Type B pancreatic cell (in vitro differentiated cells): Measurements from ENCODE around the gene PAFAH2. TPM values are rescaled to one million over a fixed set of nuclear protein-coding genes. Genes with fewer than 3 reads are reported as not detected.

Source experiments
- DNase-seq: peaks from one replicate; pipeline ENCODE4 v3.0.0; 2021; ENCODE audit warnings: mixed read lengths; ENCODE audit not compliant: unreplicated experiment; ENCODE audit errors: extremely low spot score
- H3K27ac Mint-ChIP-seq: 2 replicates; pipeline ENCODE4 v1.8.0; 2021; ENCODE audit warnings: mild to moderate bottlenecking, mixed read lengths
- H3K27me3 Mint-ChIP-seq: 2 replicates; pipeline ENCODE4 v1.8.0; 2021; ENCODE audit warnings: mixed read lengths
- H3K36me3 Mint-ChIP-seq: 2 replicates; pipeline ENCODE4 v1.8.0; 2021; ENCODE audit warnings: mixed read lengths
- H3K4me1 Mint-ChIP-seq: one replicate; pipeline ENCODE4 v1.8.0; 2021; ENCODE audit warnings: mixed read lengths; ENCODE audit not compliant: unreplicated experiment
- H3K4me3 Mint-ChIP-seq: 2 replicates; pipeline ENCODE4 v1.8.0; 2021; ENCODE audit warnings: mild to moderate bottlenecking, mixed read lengths
- H3K9me3 Mint-ChIP-seq: 2 replicates; pipeline ENCODE4 v1.8.0; 2021; ENCODE audit warnings: mixed read lengths
- total RNA-seq: library from RNA; stranded (reverse); gene quantifications from 2 replicates; pipeline ENCODE4 v1.2.1, GENCODE V29; 2021; ENCODE audit warnings: low replicate concordance
- TF ChIP-seq, protein P1 (sequence below): fragments of 200-600 bp; sonication (generic); conservative IDR thresholded peaks from 2 replicates; pipeline ENCODE4 v1.5.0; 2021; ENCODE audit warnings: antibody characterized with exemption, mild to moderate bottlenecking

PAFAH2 gene
- total RNA-seq, 1 donor from 2014 or later, result 16.7 TPM

DNA sequence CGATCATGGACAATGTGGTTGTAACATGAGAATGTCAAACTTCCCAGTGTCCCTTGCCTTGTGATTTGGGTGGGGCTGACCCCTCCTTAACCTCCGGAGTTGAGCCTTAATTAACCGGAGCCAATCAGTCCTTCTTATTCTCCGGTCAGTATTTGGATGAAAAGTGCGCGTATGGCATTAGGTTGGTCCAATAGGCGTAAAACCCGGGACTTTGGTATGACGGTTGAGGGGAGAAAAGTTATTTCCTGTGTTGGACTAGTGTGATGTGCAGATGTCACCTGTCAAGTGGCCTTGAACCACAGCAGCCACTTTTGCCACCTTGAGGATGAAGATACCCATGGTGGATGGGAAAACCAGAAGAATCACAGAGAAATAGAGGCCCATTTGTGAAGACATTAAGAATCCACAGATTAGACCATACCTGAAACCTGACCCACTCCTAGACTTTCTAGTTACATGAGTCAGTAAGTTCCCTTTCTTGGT lies 5.1 kb downstream of the PAFAH2 start:
- Mint-ChIP-seq H3K27me3 (no peaks in the 10 kb centered on the region), H3K36me3 (no peaks in the 10 kb centered on the region), H3K9me3 (no peaks in the 10 kb centered on the region), H3K4me3 (no peak overlapping the region), H3K27ac (no peak overlapping the region), H3K4me1 (peaks cover 26% of the 10 kb centered on the region)
- no peak for DNase-seq
- TF ChIP-seq, protein P1, sequence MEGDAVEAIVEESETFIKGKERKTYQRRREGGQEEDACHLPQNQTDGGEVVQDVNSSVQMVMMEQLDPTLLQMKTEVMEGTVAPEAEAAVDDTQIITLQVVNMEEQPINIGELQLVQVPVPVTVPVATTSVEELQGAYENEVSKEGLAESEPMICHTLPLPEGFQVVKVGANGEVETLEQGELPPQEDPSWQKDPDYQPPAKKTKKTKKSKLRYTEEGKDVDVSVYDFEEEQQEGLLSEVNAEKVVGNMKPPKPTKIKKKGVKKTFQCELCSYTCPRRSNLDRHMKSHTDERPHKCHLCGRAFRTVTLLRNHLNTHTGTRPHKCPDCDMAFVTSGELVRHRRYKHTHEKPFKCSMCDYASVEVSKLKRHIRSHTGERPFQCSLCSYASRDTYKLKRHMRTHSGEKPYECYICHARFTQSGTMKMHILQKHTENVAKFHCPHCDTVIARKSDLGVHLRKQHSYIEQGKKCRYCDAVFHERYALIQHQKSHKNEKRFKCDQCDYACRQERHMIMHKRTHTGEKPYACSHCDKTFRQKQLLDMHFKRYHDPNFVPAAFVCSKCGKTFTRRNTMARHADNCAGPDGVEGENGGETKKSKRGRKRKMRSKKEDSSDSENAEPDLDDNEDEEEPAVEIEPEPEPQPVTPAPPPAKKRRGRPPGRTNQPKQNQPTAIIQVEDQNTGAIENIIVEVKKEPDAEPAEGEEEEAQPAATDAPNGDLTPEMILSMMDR, result no peak

DNA sequence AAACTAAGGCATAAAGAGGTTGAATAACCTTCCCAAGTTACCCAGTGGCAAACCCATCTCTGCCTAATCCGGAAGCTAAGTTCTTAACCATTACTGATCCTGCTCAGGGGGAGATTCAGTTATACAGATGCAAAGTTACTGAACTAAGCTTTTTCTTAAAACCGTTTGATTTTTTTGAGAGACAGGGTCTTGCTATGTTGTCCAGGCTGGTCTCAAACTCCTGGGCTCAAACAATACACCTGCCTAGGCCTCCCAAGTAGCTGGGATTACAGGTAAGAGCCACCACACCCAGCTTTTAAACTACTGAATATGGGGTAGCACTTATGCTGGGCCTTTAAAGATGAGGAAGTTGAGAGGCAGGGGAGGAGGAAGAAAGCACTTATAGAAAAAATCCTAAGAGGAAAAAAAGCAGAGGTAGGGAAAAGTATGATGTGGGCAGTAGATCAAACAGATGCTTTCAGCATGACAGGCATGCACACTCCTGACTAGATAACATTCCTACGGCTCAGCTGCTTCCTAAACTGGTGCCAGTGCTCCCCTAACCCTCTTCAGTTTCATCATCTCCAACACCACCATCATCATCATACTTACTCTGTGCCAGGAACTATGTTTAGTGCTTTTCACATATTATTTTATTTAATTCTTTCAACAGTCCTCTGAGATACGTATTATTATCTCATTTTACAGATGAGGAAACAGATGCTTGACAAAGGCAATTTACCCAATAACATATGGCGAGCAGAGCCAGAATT lies 5.8 kb downstream of the PAFAH2 start:
- Mint-ChIP-seq H3K27ac (no peak overlapping the region), H3K27me3 (no peaks in the 10 kb centered on the region), H3K9me3 (no peaks in the 10 kb centered on the region), H3K4me1 (peaks cover 24% of the 10 kb centered on the region), H3K4me3 (no peak overlapping the region), H3K36me3 (peaks cover 3% of the 10 kb centered on the region)
- DNase-seq, result no peak
- TF ChIP-seq, protein P1, result no peak

DNA sequence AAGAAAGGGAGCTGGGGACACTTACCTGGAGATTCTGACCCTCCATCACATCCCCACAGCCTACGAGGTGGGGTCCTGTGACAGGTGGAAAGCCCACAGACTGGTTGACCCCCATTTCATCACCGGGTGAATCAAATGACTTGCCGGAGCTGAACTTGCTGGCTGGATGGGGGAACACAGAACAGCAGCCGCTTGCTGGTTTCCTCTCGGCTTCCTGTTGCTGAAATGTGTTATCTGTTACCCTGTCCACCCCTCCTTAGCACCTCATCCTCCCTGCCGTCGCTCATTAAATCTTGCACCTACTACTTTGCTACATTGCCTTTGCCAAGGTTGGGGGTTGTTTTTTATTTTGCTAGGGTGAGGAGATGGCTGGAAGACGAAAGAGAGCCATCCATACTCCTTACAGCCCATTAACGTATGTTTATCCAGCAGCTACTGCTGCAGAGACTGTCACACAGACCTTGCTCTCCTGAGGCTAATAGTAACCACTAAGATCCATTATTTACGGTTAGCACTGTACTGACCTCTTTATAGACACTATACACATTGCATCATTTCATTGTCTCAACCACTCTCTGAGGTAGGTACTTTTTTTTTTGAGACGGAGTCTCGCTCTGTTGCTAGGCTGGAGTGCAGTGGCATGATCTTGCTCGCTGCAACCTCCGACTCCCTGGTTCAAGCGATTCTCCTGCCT lies 7.0 kb downstream of the PAFAH2 start:
- Mint-ChIP-seq H3K4me3 (no peak overlapping the region), H3K27me3 (no peaks in the 10 kb centered on the region)

DNA sequence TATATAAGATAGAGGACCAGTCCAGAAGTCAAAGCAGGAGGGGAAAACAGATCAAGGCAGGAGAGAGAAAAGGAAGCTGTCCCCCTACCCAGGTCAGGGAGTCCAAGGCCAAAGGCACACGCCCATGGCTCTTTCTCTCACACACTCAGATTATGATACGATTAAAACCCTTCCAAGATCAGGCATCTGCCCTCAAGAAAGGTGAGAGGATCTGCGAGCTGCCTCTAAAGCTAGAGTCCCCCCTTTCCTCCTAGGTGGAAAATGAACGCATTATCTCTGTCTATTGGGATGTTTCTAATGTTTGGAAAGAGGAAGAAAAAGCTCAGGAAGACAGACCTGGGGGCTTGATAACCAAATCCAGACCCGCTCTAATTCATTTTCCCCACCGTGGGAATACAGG lies 7.6 kb downstream of the PAFAH2 start:
- H3K4me1 Mint-ChIP-seq, result peaks cover 19% of the 10 kb centered on the region
- peaks cover 11% of the 10 kb centered on the region for H3K36me3 Mint-ChIP-seq

More for the DNA sequence above, 7.0 kb downstream of the PAFAH2 start:
- no peaks in the 10 kb centered on the region for H3K9me3 Mint-ChIP-seq
- no peak for DNase-seq
- peaks cover 8% of the 10 kb centered on the region for H3K36me3 Mint-ChIP-seq
- H3K4me1 Mint-ChIP-seq, result peaks cover 19% of the 10 kb centered on the region
- no peak overlapping the region for H3K27ac Mint-ChIP-seq
- TF ChIP-seq, protein P1, result no peak

DNA sequence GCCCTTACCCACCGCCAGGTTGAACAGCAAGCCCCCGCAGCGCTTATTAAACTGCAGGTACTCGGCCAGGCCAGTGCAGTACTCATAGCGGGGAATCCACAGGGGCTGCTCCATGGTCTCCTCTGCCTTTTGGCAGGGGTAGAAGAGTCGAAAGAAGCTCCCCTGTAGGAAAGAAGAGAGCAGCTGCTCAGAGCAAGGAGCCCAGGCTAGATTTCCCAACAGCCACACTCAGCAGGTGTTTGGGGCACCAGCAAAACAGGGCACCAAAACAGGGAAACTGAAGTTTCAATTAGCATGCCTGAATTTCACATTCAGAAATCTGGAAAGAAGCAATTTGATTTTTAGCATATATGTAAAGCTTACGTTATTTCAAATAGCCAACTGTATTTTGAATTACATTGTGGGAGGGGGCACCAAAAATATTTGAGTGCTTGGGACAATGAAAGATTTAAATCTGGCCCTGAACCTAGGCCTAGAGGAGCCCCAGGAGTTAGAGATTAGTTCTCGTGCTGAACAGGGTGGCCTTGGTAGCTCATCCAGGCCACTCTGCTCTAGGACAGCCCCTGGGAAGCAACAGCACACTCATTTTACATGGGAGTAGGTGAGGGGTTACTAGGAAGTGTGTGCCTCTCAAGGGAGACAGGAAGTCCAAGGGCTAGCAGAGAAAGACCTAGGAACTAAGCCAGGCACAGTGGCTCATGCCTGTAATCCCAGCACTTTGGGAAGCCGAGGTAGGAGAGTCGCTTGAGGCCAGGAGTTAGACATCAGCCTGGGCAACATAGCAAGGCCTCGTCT lies 8.2 kb downstream of the PAFAH2 start:
- H3K9me3 Mint-ChIP-seq, result no peaks in the 10 kb centered on the region
- H3K4me3 Mint-ChIP-seq, result no peak overlapping the region
- TF ChIP-seq, protein P1, result no peak
- no peak overlapping the region for H3K27ac Mint-ChIP-seq
- no peaks in the 10 kb centered on the region for H3K27me3 Mint-ChIP-seq
- H3K36me3 Mint-ChIP-seq, result peaks cover 11% of the 10 kb centered on the region
- DNase-seq, result no peak
- peaks cover 19% of the 10 kb centered on the region for H3K4me1 Mint-ChIP-seq

More for the DNA sequence above, 7.6 kb downstream of the PAFAH2 start:
- Mint-ChIP-seq H3K9me3 (no peaks in the 10 kb centered on the region), H3K27me3 (no peaks in the 10 kb centered on the region), H3K27ac (no peak overlapping the region), H3K4me3 (no peak overlapping the region)
- DNase-seq, result no peak
- TF ChIP-seq, protein P1, result no peak
